ENCODE data around the gene TTI1.

DNA sequence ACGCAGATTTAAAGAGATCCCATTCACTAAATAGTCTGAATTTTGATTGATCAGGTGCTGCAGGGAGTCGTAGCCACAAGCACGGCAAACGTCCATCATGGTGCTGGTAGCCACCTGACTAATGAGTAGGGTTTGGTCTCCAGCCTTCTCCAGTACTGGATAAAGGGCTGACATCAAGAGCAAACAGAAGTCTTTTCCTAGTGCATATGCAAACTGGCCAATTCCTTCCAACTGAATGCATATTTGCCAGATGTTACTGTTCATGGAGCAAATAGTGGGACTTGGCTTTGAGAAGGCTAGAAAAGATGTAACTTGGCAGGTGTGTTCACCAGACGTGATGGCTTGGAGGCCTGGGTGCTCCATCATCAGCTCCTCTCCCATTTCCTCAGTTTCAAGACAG, 21.6 kb downstream of the TTI1 start:
- TF ChIP-seq, protein P1, sequence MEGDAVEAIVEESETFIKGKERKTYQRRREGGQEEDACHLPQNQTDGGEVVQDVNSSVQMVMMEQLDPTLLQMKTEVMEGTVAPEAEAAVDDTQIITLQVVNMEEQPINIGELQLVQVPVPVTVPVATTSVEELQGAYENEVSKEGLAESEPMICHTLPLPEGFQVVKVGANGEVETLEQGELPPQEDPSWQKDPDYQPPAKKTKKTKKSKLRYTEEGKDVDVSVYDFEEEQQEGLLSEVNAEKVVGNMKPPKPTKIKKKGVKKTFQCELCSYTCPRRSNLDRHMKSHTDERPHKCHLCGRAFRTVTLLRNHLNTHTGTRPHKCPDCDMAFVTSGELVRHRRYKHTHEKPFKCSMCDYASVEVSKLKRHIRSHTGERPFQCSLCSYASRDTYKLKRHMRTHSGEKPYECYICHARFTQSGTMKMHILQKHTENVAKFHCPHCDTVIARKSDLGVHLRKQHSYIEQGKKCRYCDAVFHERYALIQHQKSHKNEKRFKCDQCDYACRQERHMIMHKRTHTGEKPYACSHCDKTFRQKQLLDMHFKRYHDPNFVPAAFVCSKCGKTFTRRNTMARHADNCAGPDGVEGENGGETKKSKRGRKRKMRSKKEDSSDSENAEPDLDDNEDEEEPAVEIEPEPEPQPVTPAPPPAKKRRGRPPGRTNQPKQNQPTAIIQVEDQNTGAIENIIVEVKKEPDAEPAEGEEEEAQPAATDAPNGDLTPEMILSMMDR (IDR thresholded peaks at IDR 0.05): no peak
- no peak for TF ChIP-seq POLR2A (IDR thresholded peaks at IDR 0.05)
